ENCODE measurements around the gene MEI4.
"Not testable (repeated sequence)": the region's sequence is repeated elsewhere in the genome, so short reads cannot be mapped to it uniquely, and the experiment has no call there.

The MEI4 gene, protein sequence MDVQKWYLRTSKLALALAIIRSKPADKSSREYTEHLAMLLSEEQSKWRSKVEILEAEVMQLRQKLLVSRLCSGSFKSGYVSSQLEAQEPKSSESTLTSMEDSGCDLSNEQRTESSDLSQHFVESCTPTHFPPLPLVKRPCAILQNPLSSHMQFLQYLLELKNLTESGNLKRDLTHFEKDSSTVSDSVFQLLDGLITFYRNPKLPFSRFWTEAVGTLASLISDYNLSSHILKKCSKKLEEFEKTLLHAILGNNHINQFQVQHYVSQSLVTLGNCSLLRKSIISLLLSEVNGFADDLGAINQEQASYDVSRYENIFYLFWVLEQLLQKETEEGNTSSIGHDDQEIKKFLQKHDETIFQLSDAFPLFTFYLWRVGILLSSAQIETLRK

DNA sequence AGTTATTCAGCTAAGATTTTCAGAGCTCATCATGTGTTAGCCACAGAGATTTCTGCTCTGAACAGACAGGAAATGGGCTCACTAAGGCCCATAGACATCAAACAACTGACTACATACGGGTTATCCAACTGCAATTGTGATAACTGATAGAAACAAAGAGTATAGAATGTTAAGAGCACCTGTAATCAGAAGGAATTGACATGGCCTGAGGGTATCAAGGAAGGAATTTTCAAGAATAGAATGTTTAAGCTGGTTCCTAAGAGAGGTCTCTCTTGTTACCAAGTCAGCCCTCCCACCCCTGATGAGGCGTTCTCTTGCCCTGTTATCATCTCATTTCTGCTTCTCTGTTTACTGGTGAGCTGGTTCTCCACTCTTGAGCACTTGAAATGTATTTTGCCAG, at the start of gene MEI4:
MEI4 (plus strand) TSS at position 301 of the 400 bp plus-strand sequence. CDS start 37,633 bp downstream, outside the sequence.
- no peak for DNase-seq

- DNase-seq = no peak
Observed at GRCh38 chr6:77604476-77604875, 48.4 kb upstream of the MEI4 start.

GRCh38 chr6:77607004-77607403, 45.8 kb upstream of the MEI4 start:
- DNase-seq = no peak

DNA sequence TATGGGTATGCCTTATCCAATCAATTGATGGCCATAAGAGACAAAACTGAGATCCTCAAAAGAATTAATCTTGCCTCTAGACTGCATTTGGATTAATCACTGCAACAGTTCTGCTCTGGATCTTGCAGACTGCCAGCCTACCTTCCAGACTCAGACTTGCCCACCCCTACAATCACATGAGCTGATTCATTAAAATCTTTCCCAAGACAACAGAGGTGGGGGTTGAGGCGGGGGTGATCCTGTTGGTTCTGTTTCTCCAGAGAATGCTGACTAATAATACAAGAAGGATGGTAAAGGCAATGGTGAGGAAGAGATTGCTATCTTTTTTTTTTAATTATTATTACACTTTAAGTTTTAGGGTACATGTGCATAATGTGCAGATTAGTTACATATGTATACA, 43.7 kb upstream of the MEI4 start:
- no peak for DNase-seq

DNA sequence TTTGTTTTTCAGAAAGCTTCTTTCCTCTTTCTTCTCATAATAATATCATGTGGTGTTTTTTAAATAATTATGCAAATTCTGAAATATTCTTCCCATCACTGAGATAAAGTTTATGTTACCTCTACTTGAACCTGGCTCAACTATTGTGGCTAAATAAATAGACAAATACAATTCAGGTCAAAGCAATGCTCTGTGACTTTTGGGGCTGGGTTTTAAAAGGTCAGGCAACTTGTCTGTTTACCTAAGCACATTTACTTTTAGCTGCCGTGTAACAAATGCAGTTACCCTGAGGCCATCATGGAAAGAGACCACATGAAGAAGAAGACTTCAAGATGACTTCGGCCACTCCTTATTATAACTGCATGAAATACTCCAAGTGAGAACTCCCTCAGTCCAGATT, 33.7 kb upstream of the MEI4 start:
- no peak for DNase-seq

- DNase-seq = no peak
Observed at GRCh38 chr6:77620278-77620882, 32.5 kb upstream of the MEI4 start.

DNA sequence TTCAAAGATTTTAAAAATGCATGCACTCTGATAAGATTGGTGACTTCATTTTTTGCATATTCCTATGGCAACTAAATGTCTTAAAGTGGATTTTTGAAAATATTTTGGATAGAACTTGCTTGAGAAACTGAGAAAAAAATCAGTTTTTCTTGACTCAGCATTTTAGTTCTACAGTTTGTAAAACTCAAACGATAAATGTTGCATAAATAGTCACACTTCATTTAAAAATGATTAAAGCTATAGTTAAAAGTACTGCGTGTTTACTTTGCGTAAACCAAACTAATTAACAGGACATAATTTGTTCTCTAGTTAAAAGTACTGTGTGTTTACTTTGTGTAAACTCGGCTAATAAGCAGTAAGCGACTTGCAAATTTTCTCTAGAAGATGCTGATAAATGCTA, 28.3 kb upstream of the MEI4 start:
- no peak for DNase-seq

DNA sequence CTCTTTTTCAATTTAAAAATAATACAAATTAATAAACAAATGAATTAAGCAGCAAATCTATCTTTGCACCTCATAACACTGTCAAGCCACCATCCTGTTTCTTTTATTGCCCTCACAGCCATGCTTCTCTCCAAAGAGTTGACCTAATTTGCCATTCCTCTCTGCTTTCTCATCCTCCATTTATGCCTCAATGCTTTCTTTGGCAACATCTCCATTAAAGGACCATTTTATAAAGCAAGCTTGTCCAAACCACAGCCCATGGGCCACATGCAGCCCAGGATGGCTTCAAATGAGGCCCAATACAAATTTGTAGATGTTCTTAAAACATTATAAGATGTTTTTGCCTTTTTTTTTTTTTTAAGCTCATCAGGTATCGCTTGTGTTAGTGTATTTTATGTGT, 26.4 kb upstream of the MEI4 start:
- DNase-seq = no peak

DNA sequence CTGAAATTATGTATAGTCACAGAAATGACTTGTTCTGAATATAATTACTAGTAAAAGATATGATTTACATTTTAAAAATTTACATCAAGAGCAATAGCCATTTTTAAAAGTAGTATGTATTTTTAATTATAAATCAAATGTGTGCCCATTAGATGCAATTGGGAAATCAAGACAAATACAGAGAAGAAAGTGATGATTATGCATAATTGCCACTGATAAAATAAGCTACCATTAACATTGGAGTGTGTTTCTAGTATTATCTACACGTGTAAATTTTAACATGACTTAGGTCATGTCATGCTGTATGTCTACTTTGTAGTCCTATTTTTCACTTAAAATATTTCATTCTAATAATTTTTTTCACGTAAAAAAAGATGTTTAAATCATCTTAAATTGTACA, 22.8 kb upstream of the MEI4 start:
- DNase-seq = no peak

- no peak for DNase-seq
Observed at GRCh38 chr6:77633471-77633870, 19.4 kb upstream of the MEI4 start.

DNA sequence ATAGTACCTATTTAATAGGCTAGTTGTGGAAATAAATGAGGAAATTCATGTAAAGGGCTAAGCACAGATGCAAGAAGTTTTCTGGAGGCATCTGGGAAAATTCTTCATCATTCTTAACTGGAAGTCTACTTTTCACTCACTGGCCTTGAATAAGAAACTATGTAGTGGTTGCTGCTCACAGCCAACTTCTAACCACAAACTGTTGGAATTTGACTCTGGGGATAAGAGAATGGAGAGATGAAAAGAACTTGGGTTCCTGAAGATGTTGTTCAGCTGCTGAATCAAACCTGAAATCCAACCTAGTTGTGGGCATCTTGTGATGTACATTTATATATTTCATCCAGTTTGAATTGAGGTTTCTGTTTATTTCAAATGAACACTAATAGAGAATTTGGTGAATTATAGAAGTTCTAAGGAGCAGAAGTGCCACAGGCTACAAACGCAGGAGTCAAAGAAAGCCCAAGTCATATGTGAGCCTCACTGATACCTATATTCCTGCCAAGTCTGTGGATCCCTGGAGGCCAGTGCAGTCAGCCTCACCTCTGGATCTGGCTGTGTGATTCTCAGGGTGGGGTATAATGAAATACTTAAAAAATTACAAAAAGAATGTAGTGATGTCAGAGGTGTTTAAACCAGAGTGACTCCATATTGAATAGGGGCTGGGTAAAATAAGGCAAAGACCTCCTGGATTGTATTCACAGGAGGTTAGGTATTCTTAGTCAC, 18.7 kb upstream of the MEI4 start:
- DNase-seq = no peak

- no peak for DNase-seq
Observed at GRCh38 chr6:77638129-77638830, 14.6 kb upstream of the MEI4 start.

DNA sequence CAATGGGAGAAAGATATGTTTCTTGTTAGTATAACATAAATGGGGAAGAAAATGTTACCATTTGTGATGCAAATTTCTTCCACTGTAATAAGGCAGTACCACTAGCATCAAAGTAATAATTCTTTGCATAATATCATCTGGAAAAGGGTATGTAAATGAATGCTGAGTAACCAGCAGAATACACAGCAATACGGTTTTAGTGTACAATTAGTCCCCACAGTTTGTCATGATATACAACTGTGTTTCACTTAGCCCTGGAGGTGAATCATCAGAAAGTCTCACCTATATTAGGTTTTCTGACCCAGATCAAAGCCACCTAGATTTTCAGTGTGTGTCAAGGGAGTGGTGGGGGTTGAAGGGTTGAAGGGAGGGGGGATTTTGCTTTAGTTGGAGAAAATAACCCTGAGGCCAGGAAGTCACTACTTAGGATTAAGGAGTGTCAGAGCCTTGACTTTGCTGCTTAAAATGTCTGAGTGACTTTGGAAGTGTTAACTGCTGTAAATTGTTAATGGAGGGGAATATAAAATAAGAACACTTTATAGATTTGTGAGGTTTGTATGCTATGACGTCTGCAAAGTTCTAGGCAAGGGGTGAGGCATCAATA, 8.6 kb upstream of the MEI4 start:
- no peak for DNase-seq

- DNase-seq = no peak
Observed at GRCh38 chr6:77650098-77650663, 2.7 kb upstream of the MEI4 start.

GRCh38 chr6:77653816-77654215, 977 bp downstream of the MEI4 start:
- DNase-seq = no peak

GRCh38 chr6:77655035-77655434, 2.2 kb downstream of the MEI4 start:
- DNase-seq = not testable (repeated sequence)

- DNase-seq = no peak
Observed at GRCh38 chr6:77656999-77657764, 4.3 kb downstream of the MEI4 start.

DNA sequence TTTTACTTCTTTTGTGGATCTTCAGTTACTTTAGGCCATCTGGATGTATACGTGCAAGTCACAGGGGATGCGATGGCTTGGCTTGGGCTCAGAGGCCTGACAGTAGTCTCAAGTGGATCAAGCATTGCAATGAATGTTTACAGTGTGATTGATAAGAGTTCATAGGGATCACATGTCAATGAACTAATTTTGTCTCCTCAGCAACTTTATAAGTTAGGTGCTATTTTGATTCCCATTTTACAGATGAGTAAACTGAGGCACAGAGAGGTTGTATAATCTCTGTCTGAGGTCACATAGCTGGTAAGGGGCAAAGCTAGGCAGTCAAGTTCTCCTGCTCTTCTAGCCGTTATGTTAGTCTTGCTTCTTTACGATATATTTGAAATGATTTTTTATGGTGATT, 13.5 kb downstream of the MEI4 start:
- no peak for DNase-seq

DNA sequence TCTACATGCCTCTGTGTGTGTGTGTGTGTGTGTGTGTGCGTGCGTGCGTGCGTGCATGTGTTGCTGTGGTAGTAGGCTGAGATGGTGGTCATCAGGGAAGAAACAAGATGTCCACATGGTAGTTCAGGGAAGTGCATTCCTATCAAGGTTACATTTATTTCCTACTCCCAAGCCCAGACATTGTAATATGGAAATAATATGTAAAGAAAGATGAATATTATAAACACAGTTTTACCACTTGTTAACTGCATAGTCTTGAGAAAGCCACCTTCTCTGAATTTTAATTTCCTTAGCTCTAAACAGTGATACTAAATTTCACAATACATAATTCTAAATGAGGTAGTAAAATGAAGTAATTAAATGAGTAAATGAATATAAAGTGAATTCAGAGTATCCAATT, 14.0 kb downstream of the MEI4 start:
- DNase-seq = no peak

DNA sequence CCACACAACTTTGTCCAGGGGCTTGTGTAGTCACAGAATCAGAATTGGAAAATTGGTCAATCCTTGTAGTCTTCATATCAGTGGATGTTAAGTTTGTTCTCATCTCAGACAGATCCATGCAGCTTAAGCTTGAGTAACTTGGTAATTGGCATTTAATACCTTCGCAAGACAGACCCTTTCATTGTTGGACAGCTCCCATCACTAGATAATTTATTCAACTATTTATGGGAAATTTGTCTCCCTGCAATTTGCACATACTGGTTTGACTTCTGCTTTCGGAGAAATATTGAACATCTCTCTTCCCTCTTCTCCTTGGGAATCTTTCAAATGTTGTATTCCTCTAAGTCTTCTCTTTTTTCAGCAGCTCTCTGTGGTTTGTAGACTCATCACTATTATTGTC, 17.1 kb downstream of the MEI4 start:
- DNase-seq = no peak

DNA sequence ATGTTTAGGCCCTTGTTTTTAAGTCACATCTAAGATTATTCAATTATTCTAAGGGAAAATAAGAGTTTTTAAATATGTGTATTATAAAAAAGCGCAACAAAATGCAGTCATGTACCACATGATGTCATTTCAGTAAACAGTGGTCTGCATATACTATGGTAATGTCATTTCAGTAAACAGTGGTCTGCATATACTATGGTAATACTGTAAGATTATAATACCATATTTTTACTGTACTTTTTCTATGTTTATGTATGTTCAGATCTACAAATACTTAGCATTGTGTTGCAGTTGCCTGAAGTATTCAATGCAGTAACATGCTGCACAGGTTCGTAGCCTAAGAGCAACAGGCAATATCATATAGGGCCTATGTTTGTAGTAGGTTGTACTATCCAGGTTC, 21.4 kb downstream of the MEI4 start:
- DNase-seq = no peak

DNA sequence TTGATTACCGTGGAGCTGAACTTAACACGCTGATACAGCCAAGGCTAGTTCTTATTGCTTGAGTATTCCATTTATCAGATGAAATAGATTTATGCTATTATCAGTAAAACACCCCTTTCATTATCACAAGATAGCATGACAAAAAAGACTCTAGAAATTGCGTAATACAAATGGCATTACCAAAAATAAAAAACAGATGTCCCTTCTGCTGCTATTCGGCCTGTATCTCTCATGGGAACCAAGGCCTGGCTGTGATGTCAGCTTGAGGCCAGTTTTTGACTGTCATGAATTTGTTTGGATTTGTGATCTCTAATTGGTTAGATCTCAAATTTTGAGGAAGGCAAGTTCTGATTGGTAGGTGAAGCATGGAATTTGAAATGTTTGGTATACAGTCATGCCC, 25.2 kb downstream of the MEI4 start:
- DNase-seq = no peak

Measured in NCI-H2029 (cell line).